ENCODE data around the gene HMMR.
A peak's percentile ranks its signal among the peaks of the same experiment; 100 is the strongest.

DNA sequence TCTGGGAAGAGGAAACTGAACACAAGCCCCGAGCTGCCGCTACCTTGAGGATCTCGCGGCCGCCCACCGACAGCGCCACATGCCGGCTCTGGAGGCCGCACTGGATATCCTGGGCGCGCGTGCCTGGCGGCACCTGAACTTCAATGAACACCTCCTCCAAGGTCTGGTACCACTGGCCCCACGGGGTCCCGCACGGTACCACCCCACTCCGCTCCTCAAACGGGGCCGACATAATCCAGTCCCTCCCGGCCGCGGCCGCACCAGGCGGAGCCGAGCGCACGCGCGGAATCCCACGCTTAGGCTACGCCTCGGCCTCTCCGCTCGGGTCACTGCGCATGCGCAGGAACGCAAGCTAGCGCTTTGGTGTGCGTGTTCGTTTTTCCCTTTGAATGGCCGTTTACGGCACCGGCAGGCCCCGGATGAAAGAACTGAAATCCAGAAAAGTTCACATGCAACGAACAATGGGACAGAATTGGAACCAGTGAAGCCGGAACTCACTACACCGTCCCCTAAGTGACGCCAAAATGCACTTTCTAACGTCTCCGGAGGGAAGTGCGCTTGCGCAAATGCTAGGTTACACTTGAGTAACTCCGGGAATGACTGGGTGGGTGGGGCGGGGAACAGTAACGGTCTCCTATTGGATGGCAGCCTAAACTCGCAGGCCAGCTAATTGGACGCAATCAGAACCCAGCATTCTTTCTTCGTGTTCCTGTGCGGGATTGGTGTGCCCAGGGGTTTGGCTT lies 442 bp upstream of the HMMR start, which contains the start of gene NUDCD2:
- TF ChIP-seq, protein P1, sequence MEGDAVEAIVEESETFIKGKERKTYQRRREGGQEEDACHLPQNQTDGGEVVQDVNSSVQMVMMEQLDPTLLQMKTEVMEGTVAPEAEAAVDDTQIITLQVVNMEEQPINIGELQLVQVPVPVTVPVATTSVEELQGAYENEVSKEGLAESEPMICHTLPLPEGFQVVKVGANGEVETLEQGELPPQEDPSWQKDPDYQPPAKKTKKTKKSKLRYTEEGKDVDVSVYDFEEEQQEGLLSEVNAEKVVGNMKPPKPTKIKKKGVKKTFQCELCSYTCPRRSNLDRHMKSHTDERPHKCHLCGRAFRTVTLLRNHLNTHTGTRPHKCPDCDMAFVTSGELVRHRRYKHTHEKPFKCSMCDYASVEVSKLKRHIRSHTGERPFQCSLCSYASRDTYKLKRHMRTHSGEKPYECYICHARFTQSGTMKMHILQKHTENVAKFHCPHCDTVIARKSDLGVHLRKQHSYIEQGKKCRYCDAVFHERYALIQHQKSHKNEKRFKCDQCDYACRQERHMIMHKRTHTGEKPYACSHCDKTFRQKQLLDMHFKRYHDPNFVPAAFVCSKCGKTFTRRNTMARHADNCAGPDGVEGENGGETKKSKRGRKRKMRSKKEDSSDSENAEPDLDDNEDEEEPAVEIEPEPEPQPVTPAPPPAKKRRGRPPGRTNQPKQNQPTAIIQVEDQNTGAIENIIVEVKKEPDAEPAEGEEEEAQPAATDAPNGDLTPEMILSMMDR (IDR thresholded peaks at IDR 0.05), result peak in 7 of 12 donors; percentile 13 to 58 (median 33)
- peak; percentile 17 to 85 for TF ChIP-seq POLR2A (IDR thresholded peaks at IDR 0.05)

All from heart left ventricle (tissue), 13 donors.